ENCODE data around the gene TTR. TPM values are rescaled to one million over a fixed set of nuclear protein-coding genes. Genes with fewer than 3 reads are reported as not detected.

The TTR gene
- total RNA-seq, 1 experiment from 2014 or later: 139 TPM

DNA sequence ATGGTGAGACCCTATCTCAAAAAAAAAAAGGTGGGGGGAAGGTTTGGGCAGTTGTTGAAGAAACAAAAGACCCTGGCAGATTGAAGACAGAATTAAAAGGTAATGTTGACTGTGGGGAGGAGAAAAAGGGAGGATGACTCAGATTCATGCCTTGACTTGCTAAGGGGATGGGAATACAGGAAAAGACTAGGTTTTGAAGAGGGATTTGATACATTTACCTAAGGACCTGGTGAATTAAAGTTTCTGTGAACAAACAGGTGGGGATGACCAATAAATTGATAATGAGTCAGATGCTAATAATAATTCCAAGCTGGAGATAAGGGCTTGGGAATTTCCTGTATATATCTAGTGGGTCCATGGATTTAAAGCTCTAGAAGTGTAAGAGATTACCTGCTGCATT, 27.6 kb downstream of the TTR start:
- peaks cover 13% of the 10 kb centered on the region for H3K9me3 Mint-ChIP-seq (ENCODE audit: unreplicated experiment)
- H3K4me1 ChIP-seq: no peaks in the 10 kb centered on the region
- CTCF ChIA-PET: no interaction called here
- TF ChIP-seq, protein P1, sequence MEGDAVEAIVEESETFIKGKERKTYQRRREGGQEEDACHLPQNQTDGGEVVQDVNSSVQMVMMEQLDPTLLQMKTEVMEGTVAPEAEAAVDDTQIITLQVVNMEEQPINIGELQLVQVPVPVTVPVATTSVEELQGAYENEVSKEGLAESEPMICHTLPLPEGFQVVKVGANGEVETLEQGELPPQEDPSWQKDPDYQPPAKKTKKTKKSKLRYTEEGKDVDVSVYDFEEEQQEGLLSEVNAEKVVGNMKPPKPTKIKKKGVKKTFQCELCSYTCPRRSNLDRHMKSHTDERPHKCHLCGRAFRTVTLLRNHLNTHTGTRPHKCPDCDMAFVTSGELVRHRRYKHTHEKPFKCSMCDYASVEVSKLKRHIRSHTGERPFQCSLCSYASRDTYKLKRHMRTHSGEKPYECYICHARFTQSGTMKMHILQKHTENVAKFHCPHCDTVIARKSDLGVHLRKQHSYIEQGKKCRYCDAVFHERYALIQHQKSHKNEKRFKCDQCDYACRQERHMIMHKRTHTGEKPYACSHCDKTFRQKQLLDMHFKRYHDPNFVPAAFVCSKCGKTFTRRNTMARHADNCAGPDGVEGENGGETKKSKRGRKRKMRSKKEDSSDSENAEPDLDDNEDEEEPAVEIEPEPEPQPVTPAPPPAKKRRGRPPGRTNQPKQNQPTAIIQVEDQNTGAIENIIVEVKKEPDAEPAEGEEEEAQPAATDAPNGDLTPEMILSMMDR (IDR thresholded peaks at IDR 0.05; ENCODE audit: insufficient read depth in 1 of 2, low read depth in 1 of 2, low read length in 1 of 2, severe bottlenecking in 1 of 2, unreplicated experiment in 1 of 2): no peak
- H3K4me3 ChIP-seq (ENCODE audit: low read depth, low read length): no peak overlapping the region
- H3K27ac Mint-ChIP-seq (ENCODE audit: unreplicated experiment): no peak overlapping the region
- intact Hi-C loops (cut with micrococcal nuclease; ENCODE audit: unreplicated experiment): no loop called here
- H3K4me3 Mint-ChIP-seq (ENCODE audit: unreplicated experiment): no peak overlapping the region
- no TSS peak for BruUV-seq (replicated peaks)
- no peaks in the 10 kb centered on the region for H3K36me3 ChIP-seq (ENCODE audit: control insufficient read depth, insufficient read depth, low read length)
- DNase-seq: no peak
- no peaks in the 10 kb centered on the region for H3K27me3 Mint-ChIP-seq (ENCODE audit: insufficient read depth, unreplicated experiment)
- no peaks in the 10 kb centered on the region for H3K9me3 ChIP-seq
- H3K27me3 ChIP-seq (replicated peaks; ENCODE audit: control insufficient read depth, insufficient read depth, low read length): no peaks in the 10 kb centered on the region
- POLR2A ChIA-PET: no interaction called here
- peaks cover 14% of the 10 kb centered on the region for H3K36me3 Mint-ChIP-seq (ENCODE audit: insufficient read depth, unreplicated experiment)
- peaks cover 7% of the 10 kb centered on the region for H3K4me1 Mint-ChIP-seq (ENCODE audit: low read depth, unreplicated experiment)

- POLR2A ChIA-PET: no interaction called here
Observed at GRCh38 chr18:31624892-31625640, 33.4 kb downstream of the TTR start.

GRCh38 chr18:31626409-31626808, 34.7 kb downstream of the TTR start:
- intact Hi-C loops (cut with micrococcal nuclease; ENCODE audit: unreplicated experiment): loop anchor here (5.0 kb wide), 1 partner anchor 69 kb away; no protein-coding TSS in a partner anchor

More at GRCh38 chr18:31624892-31625640, 33.4 kb downstream of the TTR start:
- H3K9me3 ChIP-seq: no peaks in the 10 kb centered on the region
- Mint-ChIP-seq H3K4me3 (ENCODE audit: unreplicated experiment) (no peak overlapping the region), H3K4me1 (ENCODE audit: low read depth, unreplicated experiment) (no peaks in the 10 kb centered on the region), H3K36me3 (ENCODE audit: insufficient read depth, unreplicated experiment) (peaks cover 6% of the 10 kb centered on the region), H3K27ac (ENCODE audit: unreplicated experiment) (no peak overlapping the region), H3K9me3 (ENCODE audit: unreplicated experiment) (no peaks in the 10 kb centered on the region), H3K27me3 (ENCODE audit: insufficient read depth, unreplicated experiment) (no peaks in the 10 kb centered on the region)
- no peak overlapping the region for H3K4me3 ChIP-seq (ENCODE audit: low read depth, low read length)
- no peaks in the 10 kb centered on the region for H3K4me1 ChIP-seq
- TF ChIP-seq, protein P1 (IDR thresholded peaks at IDR 0.05; ENCODE audit: insufficient read depth in 1 of 2, low read depth in 1 of 2, low read length in 1 of 2, severe bottlenecking in 1 of 2, unreplicated experiment in 1 of 2): no peak
- no peaks in the 10 kb centered on the region for H3K36me3 ChIP-seq (ENCODE audit: control insufficient read depth, insufficient read depth, low read length)
- intact Hi-C loops (cut with micrococcal nuclease; ENCODE audit: unreplicated experiment): loop anchor here (5.0 kb wide), 1 partner anchor 68 kb away; no protein-coding TSS in a partner anchor
- BruUV-seq (replicated peaks): no TSS peak
- CTCF ChIA-PET: no interaction called here
- DNase-seq: no peak
- no peaks in the 10 kb centered on the region for H3K27me3 ChIP-seq (replicated peaks; ENCODE audit: control insufficient read depth, insufficient read depth, low read length)

More at GRCh38 chr18:31626409-31626808, 34.7 kb downstream of the TTR start:
- H3K4me1 Mint-ChIP-seq (ENCODE audit: low read depth, unreplicated experiment): no peaks in the 10 kb centered on the region
- Histone ChIP-seq H3K9me3 (no peaks in the 10 kb centered on the region), H3K36me3 (ENCODE audit: control insufficient read depth, insufficient read depth, low read length) (no peaks in the 10 kb centered on the region), H3K27me3 (replicated peaks; ENCODE audit: control insufficient read depth, insufficient read depth, low read length) (no peaks in the 10 kb centered on the region), H3K4me1 (no peaks in the 10 kb centered on the region), H3K4me3 (ENCODE audit: low read depth, low read length) (no peak overlapping the region)
- no peaks in the 10 kb centered on the region for H3K27me3 Mint-ChIP-seq (ENCODE audit: insufficient read depth, unreplicated experiment)
- no TSS peak for BruUV-seq (replicated peaks)
- DNase-seq: no peak
- H3K9me3 Mint-ChIP-seq (ENCODE audit: unreplicated experiment): no peaks in the 10 kb centered on the region
- H3K36me3 Mint-ChIP-seq (ENCODE audit: insufficient read depth, unreplicated experiment): peaks cover 6% of the 10 kb centered on the region
- no peak overlapping the region for H3K27ac Mint-ChIP-seq (ENCODE audit: unreplicated experiment)
- H3K4me3 Mint-ChIP-seq (ENCODE audit: unreplicated experiment): no peak overlapping the region
- POLR2A ChIA-PET: no interaction called here
- TF ChIP-seq, protein P1 (IDR thresholded peaks at IDR 0.05; ENCODE audit: insufficient read depth in 1 of 2, low read depth in 1 of 2, low read length in 1 of 2, severe bottlenecking in 1 of 2, unreplicated experiment in 1 of 2): no peak
- CTCF ChIA-PET: no interaction called here

Measured in Caco-2 (cell line).